ENCODE measurements around the gene LRMDA.

GRCh38 chr10:76124280-76124679, 692.9 kb downstream of the LRMDA start:
- no peak for TF ChIP-seq EP300 (IDR thresholded peaks at IDR 0.05)
- TF ChIP-seq CTCF (IDR thresholded peaks at IDR 0.05) = no peak
- TF ChIP-seq SREBF2 (IDR thresholded peaks at IDR 0.05) = no peak
- no peak for TF ChIP-seq CEBPB (IDR thresholded peaks at IDR 0.05)
- TF ChIP-seq POLR2A (IDR thresholded peaks at IDR 0.05; ENCODE audit: low read length) = no peak
- TF ChIP-seq ZFP36 (IDR thresholded peaks at IDR 0.05; ENCODE audit: borderline replicate concordance, partially characterized antibody) = no peak
- no peak for TF ChIP-seq MYC (IDR thresholded peaks at IDR 0.05; ENCODE audit: borderline replicate concordance, low read length)
- TF ChIP-seq RNF2 (IDR thresholded peaks at IDR 0.05; ENCODE audit: borderline replicate concordance, low read depth) = no peak
- TF ChIP-seq REST (IDR thresholded peaks at IDR 0.05) = no peak
- no peak for TF ChIP-seq KDM1A (IDR thresholded peaks at IDR 0.05; ENCODE audit: low read depth)
- no peak for TF ChIP-seq HES2 (IDR thresholded peaks at IDR 0.05)
- no peak for TF ChIP-seq ZNF302 (CRISPR knock-in tag; IDR thresholded peaks at IDR 0.05)
- no peak for TF ChIP-seq SMC3 (IDR thresholded peaks at IDR 0.05)
- TF ChIP-seq HOXB5 (CRISPR knock-in tag; IDR thresholded peaks at IDR 0.05) = no peak

Measured in A549 (cell line).